Naive thymus-derived CD8-positive, alpha-beta T cell (primary cell): ENCODE results near the gene OR2C3. TPM values are rescaled to one million over a fixed set of nuclear protein-coding genes. Genes with fewer than 3 reads are reported as not detected.
A peak's percentile ranks its signal among the peaks of the same experiment; 100 is the strongest.
"Not testable (repeated sequence)": the region's sequence is repeated elsewhere in the genome, so short reads cannot be mapped to it uniquely, and the experiment has no call there.

Experiments used
- ATAC-seq, 2 donors: fragments of 150-1000 bp; cut with Tn5 transposase in 1 of 2; sonication (Bioruptor Pico), chemical (Tn5 transposase) in 1 of 2; 1 replicate in 1 of 2; 2 replicates in 1 of 2; pipeline ENCODE4 v1.10.0; 2021; ENCODE audit warnings: mild to moderate bottlenecking in 2 of 2, moderate library complexity in 2 of 2
- POLR2A ChIA-PET: fragments of 350-600 bp; sonication (Branson Sonifier 250); formaldehyde crosslinking; loops from one replicate; lab custom pipeline; 2021; ENCODE audit warnings: antibody characterized with exemption; lab: Charles Lee
- DNase-seq, 10 donors: peaks; one replicate each; pipeline versions ENCODE4 v3.0.0 to v3.0.0-alpha.2; 2020 to 2022
- H3K27ac Mint-ChIP-seq, 10 donors: one replicate each; pipeline ENCODE4 v1.8.0; 2020 to 2022; ENCODE audit warnings: mild to moderate bottlenecking in 10 of 10, mixed read lengths in 10 of 10, moderate library complexity in 4 of 10, inconsistent platforms in 1 of 10
- H3K27me3 Mint-ChIP-seq, 5 donors: one replicate each; pipeline ENCODE4 v1.8.0; 2021 to 2022; ENCODE audit warnings: mixed read lengths in 5 of 5
- H3K36me3 Mint-ChIP-seq, 3 donors: one replicate each; pipeline ENCODE4 v1.8.0; 2020 to 2022; ENCODE audit warnings: mixed read lengths in 3 of 3, mild to moderate bottlenecking in 2 of 3, inconsistent platforms in 1 of 3
- H3K4me1 Mint-ChIP-seq, 4 donors: one replicate each; pipeline ENCODE4 v1.8.0; 2021 to 2022; ENCODE audit warnings: mixed read lengths in 4 of 4
- H3K4me3 Mint-ChIP-seq, 10 donors: one replicate each; pipeline ENCODE4 v1.8.0; 2020 to 2022; ENCODE audit warnings: mild to moderate bottlenecking in 10 of 10, mixed read lengths in 10 of 10, moderate library complexity in 6 of 10, inconsistent platforms in 1 of 10
- H3K9me3 Mint-ChIP-seq, 9 donors: one replicate each; pipeline ENCODE4 v1.8.0; 2020 to 2022; ENCODE audit warnings: mixed read lengths in 9 of 9, mild to moderate bottlenecking in 3 of 9, inconsistent platforms in 1 of 9, moderate library complexity in 1 of 9
- polyA plus RNA-seq, 3 donors: library from polyadenylated mRNA; unstranded; fragments of 300-500 nt; fragmentation: Illumina TruSeq; gene quantifications; one replicate each; pipeline ENCODE4 v1.2.3, GENCODE V29; 2021
- total RNA-seq, 8 experiments: library from RNA in 2 of 8; stranded (reverse) in 2 of 8; gene quantifications; one replicate each; pipeline ENCODE4 v1.2.3 and lab custom pipeline; 2021 to 2026

Gene OR2C3
- total and polyA plus RNA-seq, 5 experiments from 2014 or later = not detected

GRCh38 chr1:247496581-247497285, 39.5 kb downstream of the OR2C3 start:
- no peak overlapping the region for H3K27ac Mint-ChIP-seq
- no peaks in the 10 kb centered on the region for H3K4me1 Mint-ChIP-seq
- ATAC-seq (no peak), DNase-seq (no peak)
- no peaks in the 10 kb centered on the region for H3K36me3 Mint-ChIP-seq
- peaks cover 5 to 20% (median 14%) of the 10 kb centered on the region in 5 donors for H3K27me3 Mint-ChIP-seq
- H3K4me3 Mint-ChIP-seq = no peak overlapping the region
- POLR2A ChIA-PET = no interaction called here
- H3K9me3 Mint-ChIP-seq = no peaks in the 10 kb centered on the region

GRCh38 chr1:247494767-247495166, 41.5 kb downstream of the OR2C3 start:
- POLR2A ChIA-PET = interaction anchor here (0.5 kb wide), 1 partner anchor 1372 kb away, joined by 5 read pairs; no protein-coding TSS in a partner anchor
- H3K27ac Mint-ChIP-seq = no peak overlapping the region
- no peaks in the 10 kb centered on the region for H3K4me1 Mint-ChIP-seq
- no peaks in the 10 kb centered on the region for H3K36me3 Mint-ChIP-seq
- ATAC-seq (no peak), DNase-seq (no peak)
- H3K9me3 Mint-ChIP-seq = no peaks in the 10 kb centered on the region
- H3K27me3 Mint-ChIP-seq = peaks cover 11 to 32% (median 16%) of the 10 kb centered on the region in 5 donors
- H3K4me3 Mint-ChIP-seq = no peak overlapping the region

- Mint-ChIP-seq H3K4me3 (no peak overlapping the region), H3K36me3 (no peaks in the 10 kb centered on the region), H3K4me1 (no peaks in the 10 kb centered on the region), H3K27me3 (peaks cover 11 to 32% (median 17%) of the 10 kb centered on the region in 5 donors), H3K27ac (no peak overlapping the region), H3K9me3 (no peaks in the 10 kb centered on the region)
- DNase-seq = no peak
- ATAC-seq = no peak
- POLR2A ChIA-PET = interaction anchor here (1.4 kb wide), 1 partner anchor 105 kb away, joined by 4 read pairs; no protein-coding TSS in a partner anchor
These were observed 43.1 kb downstream of the OR2C3 start for GRCh38 chr1:247493106-247493505.

- no peak for ATAC-seq
- H3K36me3 Mint-ChIP-seq = no peaks in the 10 kb centered on the region
- no peak for DNase-seq
- peaks cover 11 to 27% (median 18%) of the 10 kb centered on the region in 5 donors for H3K27me3 Mint-ChIP-seq
- POLR2A ChIA-PET = no interaction called here
- H3K4me3 Mint-ChIP-seq = no peak overlapping the region
- H3K27ac Mint-ChIP-seq = no peak overlapping the region
- H3K4me1 Mint-ChIP-seq = no peaks in the 10 kb centered on the region
- H3K9me3 Mint-ChIP-seq = no peaks in the 10 kb centered on the region
These were observed 44.9 kb downstream of the OR2C3 start for GRCh38 chr1:247491328-247491727.

- Mint-ChIP-seq H3K4me1 (no peaks in the 10 kb centered on the region), H3K27me3 (peaks cover 2 to 12% (median 6%) of the 10 kb centered on the region in 5 donors), H3K36me3 (no peaks in the 10 kb centered on the region), H3K27ac (no peak overlapping the region), H3K9me3 (no peaks in the 10 kb centered on the region), H3K4me3 (no peak overlapping the region)
- peak; percentile 69 to 74 for ATAC-seq
- DNase-seq = peak in 7 of 10 donors; percentile 22 to 57 (median 34)
- POLR2A ChIA-PET = interaction anchor here (0.7 to 2.3 kb wide), 2 partner anchors 97 to 114 kb away, joined by 3 to 7 read pairs; no protein-coding TSS in a partner anchor
These were observed 49.2 kb downstream of the OR2C3 start for GRCh38 chr1:247487057-247487456.

GRCh38 chr1:247482747-247483146, 53.5 kb downstream of the OR2C3 start:
- H3K36me3 Mint-ChIP-seq = no peaks in the 10 kb centered on the region
- no peak overlapping the region for H3K4me3 Mint-ChIP-seq
- H3K9me3 Mint-ChIP-seq = no peaks in the 10 kb centered on the region
- DNase-seq = no peak
- POLR2A ChIA-PET = no interaction called here
- no peak for ATAC-seq
- no peak overlapping the region for H3K27ac Mint-ChIP-seq
- no peaks in the 10 kb centered on the region for H3K4me1 Mint-ChIP-seq
- H3K27me3 Mint-ChIP-seq = peaks cover 0 to 4% (median 0%) of the 10 kb centered on the region in 5 donors

- peaks cover 0 to 12% (median 0%) of the 10 kb centered on the region in 9 donors for H3K9me3 Mint-ChIP-seq
- H3K27me3 Mint-ChIP-seq, ATAC-seq, H3K36me3 Mint-ChIP-seq, POLR2A ChIA-PET, H3K4me3 Mint-ChIP-seq, DNase-seq: not testable (repeated sequence)
- peaks cover 0 to 13% (median 0%) of the 10 kb centered on the region in 4 donors for H3K4me1 Mint-ChIP-seq
- peak overlapping the region in 2 of 10 donors; percentile 30 to 59 for H3K27ac Mint-ChIP-seq
These were observed 59.7 kb downstream of the OR2C3 start for GRCh38 chr1:247476328-247477058.

GRCh38 chr1:247475793-247476192, 60.4 kb downstream of the OR2C3 start:
- no peak overlapping the region for H3K4me3 Mint-ChIP-seq
- H3K36me3 Mint-ChIP-seq = peaks cover 0 to 8% (median 7%) of the 10 kb centered on the region in 3 donors
- peaks cover 0 to 12% (median 0%) of the 10 kb centered on the region in 9 donors for H3K9me3 Mint-ChIP-seq
- POLR2A ChIA-PET = no interaction called here
- no peak for DNase-seq
- H3K4me1 Mint-ChIP-seq = peaks cover 0 to 13% (median 0%) of the 10 kb centered on the region in 4 donors
- H3K27me3 Mint-ChIP-seq = peaks cover 0 to 3% (median 0%) of the 10 kb centered on the region in 5 donors
- H3K27ac Mint-ChIP-seq = peak overlapping the region in 1 of 10 donors; percentile 59
- no peak for ATAC-seq

Other genes with a start within 250 kb of the OR2C3 start
- gene ZNF496, start 204.6 kb downstream of the OR2C3 start, total RNA-seq = 10 to 100 TPM; 73.9 to 77.8 TPM
- 10 to 100 TPM; 17.3 to 36.3 (median 20.4) TPM for gene ZNF496, start 204.6 kb downstream of the OR2C3 start, polyA plus RNA-seq
- 1 to 10 TPM; 2.6 to 3.2 TPM for gene NLRP3, start 120.3 kb downstream of the OR2C3 start, total RNA-seq
- gene NLRP3, start 120.3 kb downstream of the OR2C3 start, polyA plus RNA-seq = 1 to 10 TPM in 2 of 3 donors, under 1 TPM in 1; 0.42 to 2.4 (median 1.8) TPM
- not detected for gene OR2B11, start 78.3 kb downstream of the OR2C3 start, total RNA-seq
- not detected for gene OR2B11, start 78.3 kb downstream of the OR2C3 start, polyA plus RNA-seq
- under 1 TPM in 1 of 2 experiments, not detected in 1; 0.75 TPM for gene GCSAML, start 12.7 kb upstream of the OR2C3 start, total RNA-seq
- not detected for gene GCSAML, start 12.7 kb upstream of the OR2C3 start, polyA plus RNA-seq
- gene OR2G2, start 51.9 kb upstream of the OR2C3 start, total RNA-seq = not detected
- not detected for gene OR2G2, start 51.9 kb upstream of the OR2C3 start, polyA plus RNA-seq
- gene OR2G3, start 69.1 kb upstream of the OR2C3 start, total RNA-seq = not detected
- gene OR2G3, start 69.1 kb upstream of the OR2C3 start, polyA plus RNA-seq = not detected
- not detected for gene OR13G1, start 143.3 kb upstream of the OR2C3 start, total RNA-seq
- gene OR13G1, start 143.3 kb upstream of the OR2C3 start, polyA plus RNA-seq = not detected
- gene OR6F1, start 180.2 kb upstream of the OR2C3 start, total RNA-seq = not detected
- not detected for gene OR6F1, start 180.2 kb upstream of the OR2C3 start, polyA plus RNA-seq
- not detected for gene OR14K1, start 202.2 kb upstream of the OR2C3 start, total RNA-seq
- gene OR14K1, start 202.2 kb upstream of the OR2C3 start, polyA plus RNA-seq = not detected
- gene OR14A2, start 211.7 kb upstream of the OR2C3 start, total RNA-seq = not detected
- gene OR14A2, start 211.7 kb upstream of the OR2C3 start, polyA plus RNA-seq = not detected
- not detected for gene OR1C1, start 224.1 kb upstream of the OR2C3 start, total RNA-seq
- not detected for gene OR1C1, start 224.1 kb upstream of the OR2C3 start, polyA plus RNA-seq